ENCODE measurements around the gene AMELX.

Gene AMELX

GRCh38 chrX:11293113-11293512 is at the start of gene AMELX:
AMELX (plus strand) TSS chrX:11293413; CDS start chrX:11294789, 1,376 bp downstream.
- Mint-ChIP-seq H3K4me1 (no peaks in the 10 kb centered on the region), H3K4me3 (no peak within 1 kb of the TSS), H3K27ac (ENCODE audit: low read depth) (no peak within 1 kb of the TSS), H3K9me3 (no peaks in the 10 kb centered on the region), H3K36me3 (ENCODE audit: insufficient read depth) (no peaks in the 10 kb centered on the region), H3K27me3 (no peaks in the 10 kb centered on the region)
- no peak for ATAC-seq (replicated peaks; ENCODE audit: extremely low read depth, poor library complexity, severe bottlenecking)
- DNase-seq (ENCODE audit: low spot score in 2 of 2): no peak

- H3K27me3 Mint-ChIP-seq: no peaks in the 10 kb centered on the region
- H3K9me3 Mint-ChIP-seq: no peaks in the 10 kb centered on the region
- DNase-seq (ENCODE audit: low spot score in 2 of 2) (no peak), ATAC-seq (replicated peaks; ENCODE audit: extremely low read depth, poor library complexity, severe bottlenecking) (no peak)
- H3K27ac Mint-ChIP-seq (ENCODE audit: low read depth): no peak overlapping the region
- H3K4me3 Mint-ChIP-seq: no peak overlapping the region
- no peaks in the 10 kb centered on the region for H3K36me3 Mint-ChIP-seq (ENCODE audit: insufficient read depth)
- H3K4me1 Mint-ChIP-seq: no peaks in the 10 kb centered on the region
Observed at GRCh38 chrX:11244636-11245035, 48.6 kb upstream of the AMELX start.

GRCh38 chrX:11254417-11255109 is 38.6 kb upstream of the AMELX start:
- H3K36me3 Mint-ChIP-seq (ENCODE audit: insufficient read depth): no peaks in the 10 kb centered on the region
- no peak for DNase-seq (ENCODE audit: low spot score in 2 of 2)

GRCh38 chrX:11257290-11257689 is 35.9 kb upstream of the AMELX start:
- DNase-seq (ENCODE audit: low spot score in 2 of 2) (no peak), ATAC-seq (replicated peaks; ENCODE audit: extremely low read depth, poor library complexity, severe bottlenecking) (no peak)
- Mint-ChIP-seq H3K4me3 (no peak overlapping the region), H3K9me3 (peaks cover 5% of the 10 kb centered on the region), H3K27me3 (peaks cover 9% of the 10 kb centered on the region), H3K36me3 (ENCODE audit: insufficient read depth) (no peaks in the 10 kb centered on the region), H3K27ac (ENCODE audit: low read depth) (no peak overlapping the region), H3K4me1 (no peaks in the 10 kb centered on the region)

More at GRCh38 chrX:11254417-11255109, 38.6 kb upstream of the AMELX start:
- Mint-ChIP-seq H3K4me1 (no peaks in the 10 kb centered on the region), H3K27me3 (peaks cover 2% of the 10 kb centered on the region), H3K4me3 (no peak overlapping the region), H3K27ac (ENCODE audit: low read depth) (no peak overlapping the region), H3K9me3 (peaks cover under 1% of the 10 kb centered on the region)
- ATAC-seq (replicated peaks; ENCODE audit: extremely low read depth, poor library complexity, severe bottlenecking): no peak

- Mint-ChIP-seq H3K27me3 (peaks cover 9% of the 10 kb centered on the region), H3K9me3 (peaks cover 5% of the 10 kb centered on the region), H3K36me3 (ENCODE audit: insufficient read depth) (no peaks in the 10 kb centered on the region), H3K4me1 (no peaks in the 10 kb centered on the region), H3K4me3 (no peak overlapping the region), H3K27ac (ENCODE audit: low read depth) (no peak overlapping the region)
- no peak for ATAC-seq (replicated peaks; ENCODE audit: extremely low read depth, poor library complexity, severe bottlenecking)
- no peak for DNase-seq (ENCODE audit: low spot score in 2 of 2)
Observed at GRCh38 chrX:11257711-11258110, 35.5 kb upstream of the AMELX start.

- no peak for ATAC-seq (replicated peaks; ENCODE audit: extremely low read depth, poor library complexity, severe bottlenecking)
- peaks cover 9% of the 10 kb centered on the region for H3K27me3 Mint-ChIP-seq
Observed at GRCh38 chrX:11259437-11259836, 33.8 kb upstream of the AMELX start.

GRCh38 chrX:11261260-11261659 is 32.0 kb upstream of the AMELX start:
- Mint-ChIP-seq H3K9me3 (peaks cover 5% of the 10 kb centered on the region), H3K27me3 (peaks cover 9% of the 10 kb centered on the region), H3K36me3 (ENCODE audit: insufficient read depth) (no peaks in the 10 kb centered on the region), H3K27ac (ENCODE audit: low read depth) (no peak overlapping the region), H3K4me1 (no peaks in the 10 kb centered on the region), H3K4me3 (no peak overlapping the region)
- no peak for DNase-seq (ENCODE audit: low spot score in 2 of 2)
- ATAC-seq (replicated peaks; ENCODE audit: extremely low read depth, poor library complexity, severe bottlenecking): no peak

More at GRCh38 chrX:11259437-11259836, 33.8 kb upstream of the AMELX start:
- Mint-ChIP-seq H3K36me3 (ENCODE audit: insufficient read depth) (no peaks in the 10 kb centered on the region), H3K4me1 (no peaks in the 10 kb centered on the region), H3K27ac (ENCODE audit: low read depth) (no peak overlapping the region), H3K9me3 (peaks cover 5% of the 10 kb centered on the region), H3K4me3 (no peak overlapping the region)
- DNase-seq (ENCODE audit: low spot score in 2 of 2): no peak

GRCh38 chrX:11264925-11265324 is 28.3 kb upstream of the AMELX start:
- no peak for DNase-seq (ENCODE audit: low spot score in 2 of 2)
- Mint-ChIP-seq H3K36me3 (ENCODE audit: insufficient read depth) (no peaks in the 10 kb centered on the region), H3K4me3 (no peak overlapping the region), H3K4me1 (no peaks in the 10 kb centered on the region), H3K27me3 (peaks cover 3% of the 10 kb centered on the region), H3K9me3 (peaks cover 2% of the 10 kb centered on the region), H3K27ac (ENCODE audit: low read depth) (no peak overlapping the region)
- no peak for ATAC-seq (replicated peaks; ENCODE audit: extremely low read depth, poor library complexity, severe bottlenecking)

- DNase-seq (ENCODE audit: low spot score in 2 of 2) (no peak), ATAC-seq (replicated peaks; ENCODE audit: extremely low read depth, poor library complexity, severe bottlenecking) (no peak)
- Mint-ChIP-seq H3K4me1 (no peaks in the 10 kb centered on the region), H3K27me3 (no peaks in the 10 kb centered on the region), H3K27ac (ENCODE audit: low read depth) (no peak overlapping the region), H3K4me3 (no peak overlapping the region), H3K9me3 (no peaks in the 10 kb centered on the region), H3K36me3 (ENCODE audit: insufficient read depth) (no peaks in the 10 kb centered on the region)
Observed at GRCh38 chrX:11265352-11265751, 27.9 kb upstream of the AMELX start.

GRCh38 chrX:11266573-11267003 is 26.6 kb upstream of the AMELX start:
- H3K9me3 Mint-ChIP-seq: no peaks in the 10 kb centered on the region
- H3K4me3 Mint-ChIP-seq: no peak overlapping the region
- no peaks in the 10 kb centered on the region for H3K4me1 Mint-ChIP-seq
- H3K27me3 Mint-ChIP-seq: no peaks in the 10 kb centered on the region
- no peak for ATAC-seq (replicated peaks; ENCODE audit: extremely low read depth, poor library complexity, severe bottlenecking)
- no peaks in the 10 kb centered on the region for H3K36me3 Mint-ChIP-seq (ENCODE audit: insufficient read depth)
- H3K27ac Mint-ChIP-seq (ENCODE audit: low read depth): no peak overlapping the region
- no peak for DNase-seq (ENCODE audit: low spot score in 2 of 2)

- Mint-ChIP-seq H3K9me3 (no peaks in the 10 kb centered on the region), H3K36me3 (ENCODE audit: insufficient read depth) (no peaks in the 10 kb centered on the region), H3K4me3 (no peak overlapping the region), H3K4me1 (no peaks in the 10 kb centered on the region), H3K27me3 (no peaks in the 10 kb centered on the region), H3K27ac (ENCODE audit: low read depth) (no peak overlapping the region)
- ATAC-seq (replicated peaks; ENCODE audit: extremely low read depth, poor library complexity, severe bottlenecking) (no peak), DNase-seq (ENCODE audit: low spot score in 2 of 2) (no peak)
Observed at GRCh38 chrX:11267425-11267824, 25.8 kb upstream of the AMELX start.

- ATAC-seq (replicated peaks; ENCODE audit: extremely low read depth, poor library complexity, severe bottlenecking) (no peak), DNase-seq (ENCODE audit: low spot score in 2 of 2) (no peak)
- no peaks in the 10 kb centered on the region for H3K36me3 Mint-ChIP-seq (ENCODE audit: insufficient read depth)
- no peak overlapping the region for H3K27ac Mint-ChIP-seq (ENCODE audit: low read depth)
- no peaks in the 10 kb centered on the region for H3K27me3 Mint-ChIP-seq
- no peak overlapping the region for H3K4me3 Mint-ChIP-seq
- no peaks in the 10 kb centered on the region for H3K9me3 Mint-ChIP-seq
- H3K4me1 Mint-ChIP-seq: no peaks in the 10 kb centered on the region
Observed at GRCh38 chrX:11269006-11269405, 24.2 kb upstream of the AMELX start.

GRCh38 chrX:11269996-11270395 is 23.2 kb upstream of the AMELX start:
- Mint-ChIP-seq H3K4me1 (no peaks in the 10 kb centered on the region), H3K4me3 (no peak overlapping the region), H3K9me3 (no peaks in the 10 kb centered on the region), H3K36me3 (ENCODE audit: insufficient read depth) (no peaks in the 10 kb centered on the region), H3K27ac (ENCODE audit: low read depth) (no peak overlapping the region), H3K27me3 (no peaks in the 10 kb centered on the region)
- no peak for ATAC-seq (replicated peaks; ENCODE audit: extremely low read depth, poor library complexity, severe bottlenecking)
- no peak for DNase-seq (ENCODE audit: low spot score in 2 of 2)
